Measurements from ENCODE around the gene RTN4RL1.
A peak's percentile ranks its signal among the peaks of the same experiment; 100 is the strongest.

Gene RTN4RL1

GRCh38 chr17:2047590-2047989 is 22.5 kb upstream of the RTN4RL1 start:
- DNase-seq (ENCODE audit: low read depth), result no peak

- DNase-seq (ENCODE audit: low read depth), result no peak
Observed at GRCh38 chr17:2044263-2044894, 19.2 kb upstream of the RTN4RL1 start.

DNA sequence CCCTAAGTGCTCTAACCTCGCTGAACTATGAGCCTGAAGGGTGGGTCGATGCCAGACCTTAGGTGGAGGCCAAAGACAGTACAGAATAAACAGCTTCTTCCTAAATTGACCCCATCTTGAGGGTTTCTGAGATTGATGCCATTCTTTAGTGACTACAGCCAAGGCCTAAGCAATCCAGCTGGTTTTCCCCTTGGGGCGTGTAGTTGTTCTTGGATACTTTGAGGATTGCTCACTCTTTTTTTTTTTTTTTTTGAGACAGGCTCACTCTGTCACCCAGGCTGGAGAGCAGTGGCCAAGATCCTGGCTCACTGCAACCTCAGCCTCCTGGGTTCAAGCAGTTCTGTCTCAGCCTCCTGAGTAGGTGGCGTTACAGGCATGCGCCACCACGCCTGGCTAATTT is 18.7 kb upstream of the RTN4RL1 start:
- DNase-seq (ENCODE audit: low read depth), result peak; percentile 76

DNA sequence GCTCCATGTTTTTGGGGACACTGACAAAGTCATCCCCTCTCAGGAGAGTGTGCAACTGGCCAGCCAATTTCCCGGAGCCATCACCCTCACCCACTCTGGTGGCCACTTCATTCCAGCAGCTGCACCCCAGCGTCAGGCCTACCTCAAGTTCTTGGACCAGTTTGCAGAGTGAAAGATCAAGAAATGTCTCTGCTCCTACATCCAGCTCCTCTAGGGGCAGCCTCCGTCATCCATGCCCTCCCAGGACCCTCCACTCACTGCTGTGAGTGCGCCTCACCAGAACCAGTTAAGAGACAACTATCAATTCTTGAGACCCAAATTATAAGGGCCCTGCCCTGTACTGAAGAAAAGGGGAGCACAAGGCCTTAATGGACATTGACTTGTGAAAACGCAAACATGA is 17.8 kb upstream of the RTN4RL1 start:
- DNase-seq (ENCODE audit: low read depth), result no peak

- DNase-seq (ENCODE audit: low read depth), result peak; percentile 38
Observed at GRCh38 chr17:2042390-2042847, 17.3 kb upstream of the RTN4RL1 start.

- peak; percentile 91 for DNase-seq (ENCODE audit: low read depth)
Observed at GRCh38 chr17:2041561-2042389, 16.6 kb upstream of the RTN4RL1 start, which contains the start of gene OVCA2. TSS of gene OVCA2 (plus strand) at chr17:2042022. CDS start at chr17:2042048, 26 bp downstream.

DNA sequence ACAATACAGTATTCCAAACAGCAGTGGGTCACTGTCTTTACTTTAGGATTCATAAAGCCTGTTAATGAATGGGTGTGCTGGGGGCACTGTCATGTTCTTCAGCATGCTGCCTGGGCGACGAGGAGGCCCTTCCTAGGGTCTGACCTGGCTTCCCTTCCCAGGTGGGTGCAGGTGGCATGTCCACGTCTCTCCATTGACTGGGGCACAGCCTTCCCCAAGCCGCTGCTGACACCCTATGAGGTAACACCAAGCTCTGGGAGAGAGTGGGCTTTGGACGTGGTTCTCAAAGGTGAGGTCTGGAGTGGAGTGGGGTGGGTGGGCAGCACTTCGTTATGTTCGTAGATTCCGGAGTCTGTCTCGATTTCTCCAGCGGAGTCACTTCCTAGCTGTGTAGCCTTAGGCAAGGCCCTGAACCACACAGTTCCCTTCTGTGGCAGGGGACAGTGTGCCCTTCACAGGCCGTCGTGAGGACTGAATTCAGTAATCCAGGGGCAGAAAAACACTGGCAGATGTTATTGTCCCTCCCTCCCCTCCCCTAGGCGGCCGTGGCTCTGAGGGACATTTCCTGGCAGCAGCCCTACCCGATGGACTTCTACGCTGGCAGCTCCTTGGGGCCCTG is 15.9 kb upstream of the RTN4RL1 start:
- no peak for DNase-seq (ENCODE audit: low read depth)

GRCh38 chr17:2040219-2040827 is 15.2 kb upstream of the RTN4RL1 start:
- DNase-seq (ENCODE audit: low read depth), result no peak

DNA sequence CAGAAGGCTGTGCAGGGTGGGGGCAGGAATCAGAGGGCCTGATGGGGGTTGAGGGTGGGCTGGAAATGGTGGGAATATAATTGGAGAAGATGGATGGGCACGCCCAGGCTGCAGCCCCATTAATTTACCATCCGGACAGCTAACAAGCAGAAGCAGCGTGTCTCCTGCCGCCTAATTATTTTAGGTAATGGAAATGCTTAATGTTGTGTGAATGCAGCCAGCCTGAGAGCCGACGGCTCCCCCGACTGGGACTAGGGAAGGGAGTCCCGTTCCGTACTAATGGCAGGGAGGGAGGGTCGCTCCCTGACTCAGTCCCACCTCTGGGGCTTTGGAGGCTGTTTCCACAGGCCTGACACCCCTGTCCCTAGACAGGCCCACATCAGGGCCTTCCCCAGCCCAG is 12.0 kb upstream of the RTN4RL1 start:
- DNase-seq (ENCODE audit: low read depth), result no peak

GRCh38 chr17:2035541-2036488 is 10.7 kb upstream of the RTN4RL1 start:
- DNase-seq (ENCODE audit: low read depth), result no peak

GRCh38 chr17:2034806-2035540 is 9.8 kb upstream of the RTN4RL1 start:
- DNase-seq (ENCODE audit: low read depth), result peak; percentile 83

GRCh38 chr17:2034157-2034556 is 9.0 kb upstream of the RTN4RL1 start:
- DNase-seq (ENCODE audit: low read depth), result peak; percentile 50

- no peak for DNase-seq (ENCODE audit: low read depth)
Observed at GRCh38 chr17:2033153-2033552, 8.0 kb upstream of the RTN4RL1 start.

GRCh38 chr17:2030779-2031163 is 5.6 kb upstream of the RTN4RL1 start:
- no peak for DNase-seq (ENCODE audit: low read depth)

- peak; percentile 89 for DNase-seq (ENCODE audit: low read depth)
Observed at GRCh38 chr17:2029911-2030778, 5.0 kb upstream of the RTN4RL1 start, which contains the start of gene DPH1. TSS of gene DPH1 (plus strand) at chr17:2030153. CDS start at chr17:2030170, 17 bp downstream.

DNA sequence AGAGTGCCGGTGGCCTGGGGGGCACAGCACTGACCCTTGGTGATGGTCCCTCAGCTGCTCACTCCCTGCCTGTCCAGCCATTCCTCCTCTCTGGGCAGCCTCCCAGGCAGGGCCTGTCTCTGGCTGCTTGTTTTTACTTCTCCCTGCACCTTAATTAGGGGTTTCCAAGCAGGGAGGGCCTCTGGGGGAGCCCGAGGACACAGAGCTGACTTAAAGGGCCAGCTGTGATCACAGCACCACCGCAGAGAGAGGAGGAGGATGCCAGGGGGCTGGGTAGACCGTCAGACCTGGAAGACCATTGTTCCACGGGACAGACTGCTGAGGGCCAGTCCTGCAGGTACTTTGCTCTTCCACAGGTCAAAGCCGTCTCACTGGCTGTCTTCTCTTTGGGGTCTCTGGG is 3.6 kb upstream of the RTN4RL1 start:
- DNase-seq (ENCODE audit: low read depth), result no peak

DNA sequence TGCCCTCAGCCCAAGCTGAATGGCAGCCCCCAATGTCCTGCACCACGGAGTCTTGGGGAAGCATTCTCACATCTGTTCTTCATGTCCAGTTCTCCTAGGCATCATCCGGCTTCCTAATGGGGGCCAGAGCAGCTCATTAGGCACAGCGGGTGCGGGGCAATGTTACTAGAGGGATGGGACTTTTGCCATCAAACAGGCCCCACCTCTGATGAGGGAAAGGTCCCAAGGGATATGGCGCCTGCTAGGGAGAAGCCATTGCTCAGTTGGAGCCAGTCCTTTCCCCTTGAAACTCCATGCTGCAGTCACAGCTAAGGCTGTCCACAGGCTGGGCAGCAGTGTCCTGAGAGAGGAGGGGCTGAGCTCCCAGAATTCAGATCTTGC is 3.1 kb upstream of the RTN4RL1 start:
- DNase-seq (ENCODE audit: low read depth), result no peak

GRCh38 chr17:2027528-2028233 is 2.5 kb upstream of the RTN4RL1 start:
- DNase-seq (ENCODE audit: low read depth), result no peak
